HCT116 (cell line): ENCODE measurements around the gene ADIG. TPM values are rescaled to one million over a fixed set of nuclear protein-coding genes. Genes with fewer than 3 reads are reported as not detected.

Experiments
- ATAC-seq: fragments of 200-7000 bp; cut with Tn5 transposase; 2 replicates; pipeline ENCODE4 v1.9.1; 2020; ENCODE audit warnings: mild to moderate bottlenecking, moderate library complexity
- BruUV-seq: library from RNA; stranded (reverse); fragments of 400-500 nt; replicated peaks from 2 replicates; lab custom pipeline; 2021; lab: Mats Ljungman, UMichigan
- CTCF ChIA-PET: fragments of 300-600 bp; sonication (Branson Sonifier 250); formaldehyde crosslinking; loops from one replicate; lab custom pipeline; 2021; ENCODE audit warnings: antibody characterized with exemption; lab: Charles Lee
- POLR2A ChIA-PET: fragments of 300-600, 350-600 bp; sonication (Branson Sonifier 250); formaldehyde crosslinking; loops from one replicate; lab custom pipeline; 2021; ENCODE audit warnings: antibody characterized with exemption; lab: Charles Lee
- RAD21 ChIA-PET, 2 experiments: fragments of 300-600 bp; sonication (Branson Sonifier 250); formaldehyde crosslinking; loops; one replicate each; lab custom pipeline; 2023; ENCODE audit warnings: low total read pairs in 2 of 2; ENCODE audit not compliant: uncharacterized antibody in 2 of 2, unreplicated experiment in 2 of 2, low non-redundant PET in 1 of 2; lab: Charles Lee
- DNase-seq: peaks from one replicate; pipeline ENCODE4 v3.0.0-alpha.2; 2010; ENCODE audit warnings: low read depth, low spot score
- H2AFZ ChIP-seq: fragments of 200-600 bp; shearing (Covaris generic), sonication (generic); 2 replicates; pipeline ENCODE4 v1.6.1; 2017; ENCODE audit warnings: low read depth, mixed run types, mixed read lengths, antibody characterized with exemption, low read length; ENCODE audit not compliant: poor library complexity, severe bottlenecking
- H3K27ac ChIP-seq: 2 replicates; pipeline ENCODE4 v1.5.1; 2012; ENCODE audit warnings: low read depth, low read length
- H3K27me3 ChIP-seq: fragments of 200-600 bp; sonication (generic); 2 replicates; pipeline ENCODE4 v1.6.1; 2016; ENCODE audit warnings: mixed run types, low read length, mixed read lengths; ENCODE audit not compliant: insufficient read depth
- H3K36me3 ChIP-seq, 2 experiments: fragments of 200-500 bp in 1 of 2; fragments of 200-600 bp in 1 of 2; sonication (Bioruptor generic) in 1 of 2; sonication (generic) in 1 of 2; 2 replicates each; pipeline versions ENCODE4 v1.5.1 to v1.6.1; 2014 to 2016; ENCODE audit warnings: low read length in 2 of 2, inconsistent platforms in 1 of 2, mixed read lengths in 1 of 2, mixed run types in 1 of 2; ENCODE audit not compliant: insufficient read depth in 2 of 2, control insufficient read depth in 1 of 2
- H3K4me1 ChIP-seq, 2 experiments: fragments of 200-600 bp in 1 of 2; sonication (generic) in 1 of 2; 2 replicates each; pipeline versions ENCODE4 v1.5.1 to v1.6.1; 2012 to 2017; ENCODE audit warnings: low read length in 2 of 2, inconsistent platforms in 1 of 2, mild to moderate bottlenecking in 1 of 2, mixed read lengths in 1 of 2, mixed run types in 1 of 2, moderate library complexity in 1 of 2; ENCODE audit not compliant: insufficient read depth in 2 of 2, control insufficient read depth in 1 of 2
- H3K4me2 ChIP-seq: fragments of 200-600 bp; sonication (generic); 2 replicates; pipeline ENCODE4 v1.6.1; 2017; ENCODE audit warnings: mixed run types, low read length, mixed read lengths
- H3K4me3 ChIP-seq, 2 experiments: fragments of 200-600 bp in 1 of 2; sonication (generic) in 1 of 2; replicated peaks in 1 of 2; 2 replicates each; pipeline ENCODE4 v1.5.1; 2011 to 2016; ENCODE audit warnings: low read length in 2 of 2, control low read depth in 1 of 2, low read depth in 1 of 2, mild to moderate bottlenecking in 1 of 2, mixed read lengths in 1 of 2, mixed run types in 1 of 2
- H3K79me2 ChIP-seq: fragments of 200-600 bp; sonication (generic); 2 replicates; pipeline ENCODE4 v1.6.1; 2017; ENCODE audit warnings: mild to moderate bottlenecking, mixed run types, low read length, moderate library complexity, mixed read lengths; ENCODE audit not compliant: insufficient read depth
- H3K9ac ChIP-seq: fragments of 200-600 bp; sonication (generic); 2 replicates; pipeline ENCODE4 v1.6.1; 2016; ENCODE audit warnings: low read length, mixed read lengths
- H3K9me2 ChIP-seq: fragments of 200-600 bp; sonication (generic), shearing (Covaris generic); 2 replicates; pipeline ENCODE4 v1.6.1; 2017; ENCODE audit warnings: mixed run types, mild to moderate bottlenecking, moderate library complexity; ENCODE audit not compliant: insufficient read depth
- H3K9me3 ChIP-seq, 2 experiments: fragments of 200-500 bp in 1 of 2; fragments of 200-600 bp in 1 of 2; sonication (Bioruptor generic) in 1 of 2; sonication (generic) in 1 of 2; 2 replicates each; pipeline ENCODE4 v1.6.1; 2014 to 2017; ENCODE audit warnings: low read length in 2 of 2, mixed read lengths in 2 of 2, inconsistent platforms in 1 of 2, low read depth in 1 of 2, mild to moderate bottlenecking in 1 of 2, mixed run types in 1 of 2, moderate library complexity in 1 of 2; ENCODE audit not compliant: control insufficient read depth in 1 of 2, insufficient read depth in 1 of 2
- H4K20me1 ChIP-seq: fragments of 200-600 bp; sonication (generic), shearing (Covaris generic); 2 replicates; pipeline ENCODE4 v1.6.1; 2017; ENCODE audit warnings: mixed run types, mild to moderate bottlenecking, moderate library complexity; ENCODE audit not compliant: insufficient read depth
- EZH2phosphoT487 ChIP-seq: fragments of 200-600 bp; IDR thresholded peaks from 2 replicates; pipeline ENCODE4 v1.6.1; 2018; ENCODE audit warnings: antibody characterized with exemption, borderline replicate concordance
- FOSL1 ChIP-seq: IDR thresholded peaks from 2 replicates; pipeline ENCODE4 v1.6.1; 2012; ENCODE audit warnings: low read depth
- POLR2AphosphoS5 ChIP-seq: IDR thresholded peaks from 2 replicates; pipeline ENCODE4 v1.6.1; 2011; ENCODE audit warnings: mild to moderate bottlenecking, low read depth, low read length, moderate library complexity
- ZFX ChIP-seq: fragments of 450-650 bp; IDR thresholded peaks from 2 replicates; pipeline ENCODE4 v1.6.1; 2017
- ZNF274 ChIP-seq: fragments of 200-500 bp; sonication (Bioruptor generic); IDR thresholded peaks from 2 replicates; pipeline ENCODE4 v1.6.1; 2014; ENCODE audit warnings: mild to moderate bottlenecking, low read depth, low read length, inconsistent platforms
- intact Hi-C: fragments of 100-400 bp; cut with micrococcal nuclease; formaldehyde crosslinking; loops from 2 replicates; pipeline ENCODE4 v1.10.0; 2022
- total RNA-seq: library from RNA; stranded (reverse); gene quantifications from one replicate; pipeline ENCODE4 v1.2.1, GENCODE V29; 2021; ENCODE audit not compliant: unreplicated experiment
- TF ChIP-seq, protein P1 (sequence below), 3 experiments: fragments of 200-600 bp in 1 of 3; sonication (generic) in 1 of 3; IDR thresholded peaks in 2 of 3; conservative IDR thresholded peaks in 1 of 3; 2 replicates each; pipeline ENCODE4 v1.5.1; 2012 to 2017; ENCODE audit warnings: low read depth in 2 of 3, low read length in 2 of 3, antibody characterized with exemption in 1 of 3, borderline replicate concordance in 1 of 3, control low read depth in 1 of 3, mild to moderate bottlenecking in 1 of 3, mixed read lengths in 1 of 3, mixed run types in 1 of 3, moderate library complexity in 1 of 3; ENCODE audit not compliant: insufficient read depth in 1 of 3
- TF ChIP-seq, protein P2 (sequence below): IDR thresholded peaks from 2 replicates; pipeline ENCODE4 v1.6.1; 2011; ENCODE audit warnings: mild to moderate bottlenecking, low read length, moderate library complexity; ENCODE audit not compliant: insufficient replicate concordance; ENCODE audit errors: extremely low read depth

Gene ADIG
- total RNA-seq, 1 experiment from 2014 or later = not detected

DNA sequence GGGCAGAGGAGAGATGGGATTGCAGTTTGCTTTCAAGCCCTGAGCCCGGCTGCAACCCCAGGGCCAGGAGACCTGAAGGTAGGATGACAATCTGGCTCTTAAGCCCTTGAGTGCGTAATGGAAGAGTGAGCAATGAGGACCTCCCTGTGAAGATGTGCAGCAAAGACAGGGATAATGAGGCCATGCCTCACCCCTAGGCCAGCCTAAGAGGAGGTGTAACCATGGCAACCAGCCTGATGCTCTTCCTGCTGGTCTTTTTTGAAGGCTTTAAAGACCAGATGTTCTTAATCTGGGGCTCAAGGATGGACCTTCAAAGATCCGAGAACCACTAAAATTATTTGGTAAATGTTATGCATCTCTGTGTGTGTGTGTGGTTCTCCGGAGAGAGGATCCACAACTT is 28.8 kb downstream of the ADIG start:
- Histone ChIP-seq H3K4me2 (no peak overlapping the region), H4K20me1 (no peaks in the 10 kb centered on the region; the same call in 1 of the 2 replicates), H3K27me3 (no peaks in the 10 kb centered on the region), H2AFZ (no peak overlapping the region), H3K9ac (no peak overlapping the region), H3K36me3 (no peaks in the 10 kb centered on the region), H3K9me3 (no peaks in the 10 kb centered on the region), H3K27ac (no peak overlapping the region), H3K4me1 (no peaks in the 10 kb centered on the region), H3K9me2 (no peaks in the 10 kb centered on the region), H3K4me3 (no peak overlapping the region), H3K79me2 (no peaks in the 10 kb centered on the region)
- no peak for ATAC-seq
- RAD21 ChIA-PET = no interaction called here
- BruUV-seq = no TSS peak
- CTCF ChIA-PET = no interaction called here
- intact Hi-C loops = no loop called here
- no peak for DNase-seq
- TF ChIP-seq EZH2phosphoT487 (no peak), POLR2AphosphoS5 (no peak), ZNF274 (no peak), ZFX (no peak)
- TF ChIP-seq, protein P1, sequence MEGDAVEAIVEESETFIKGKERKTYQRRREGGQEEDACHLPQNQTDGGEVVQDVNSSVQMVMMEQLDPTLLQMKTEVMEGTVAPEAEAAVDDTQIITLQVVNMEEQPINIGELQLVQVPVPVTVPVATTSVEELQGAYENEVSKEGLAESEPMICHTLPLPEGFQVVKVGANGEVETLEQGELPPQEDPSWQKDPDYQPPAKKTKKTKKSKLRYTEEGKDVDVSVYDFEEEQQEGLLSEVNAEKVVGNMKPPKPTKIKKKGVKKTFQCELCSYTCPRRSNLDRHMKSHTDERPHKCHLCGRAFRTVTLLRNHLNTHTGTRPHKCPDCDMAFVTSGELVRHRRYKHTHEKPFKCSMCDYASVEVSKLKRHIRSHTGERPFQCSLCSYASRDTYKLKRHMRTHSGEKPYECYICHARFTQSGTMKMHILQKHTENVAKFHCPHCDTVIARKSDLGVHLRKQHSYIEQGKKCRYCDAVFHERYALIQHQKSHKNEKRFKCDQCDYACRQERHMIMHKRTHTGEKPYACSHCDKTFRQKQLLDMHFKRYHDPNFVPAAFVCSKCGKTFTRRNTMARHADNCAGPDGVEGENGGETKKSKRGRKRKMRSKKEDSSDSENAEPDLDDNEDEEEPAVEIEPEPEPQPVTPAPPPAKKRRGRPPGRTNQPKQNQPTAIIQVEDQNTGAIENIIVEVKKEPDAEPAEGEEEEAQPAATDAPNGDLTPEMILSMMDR (IDR thresholded peaks at IDR 0.05 in 2 of 3, conservative IDR thresholded peaks at IDR 0.05 in 1 of 3; ENCODE audit: borderline replicate concordance in 1 of 3, insufficient read depth in 1 of 3, low read depth in 2 of 3, low read length in 2 of 3) = no peak
- POLR2A ChIA-PET = no interaction called here

DNA sequence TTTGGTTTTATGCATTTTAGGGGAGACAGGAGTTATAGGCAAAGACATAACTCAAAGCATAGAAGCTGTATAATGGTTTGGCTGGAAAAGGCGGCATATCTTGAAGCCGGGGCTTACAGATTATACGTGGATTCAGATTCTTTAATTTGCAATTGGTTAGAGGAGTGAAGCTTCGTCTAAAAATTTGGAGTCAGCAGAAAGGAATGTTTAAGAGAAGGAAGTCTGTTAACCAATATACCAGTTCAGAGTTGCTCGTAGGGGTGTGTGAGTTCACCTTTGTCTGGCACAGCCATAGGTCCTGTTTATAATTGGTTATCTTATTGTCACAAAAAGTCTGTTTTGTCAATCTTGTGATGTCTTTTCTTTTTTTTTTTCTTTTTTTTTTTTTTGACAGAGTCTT is 29.5 kb downstream of the ADIG start:
- Histone ChIP-seq H2AFZ (no peak overlapping the region), H3K9me3 (no peaks in the 10 kb centered on the region), H3K4me3 (no peak overlapping the region), H3K27ac (no peak overlapping the region), H3K9ac (no peak overlapping the region), H3K27me3 (no peaks in the 10 kb centered on the region), H3K79me2 (no peaks in the 10 kb centered on the region), H3K4me2 (no peak overlapping the region), H3K36me3 (no peaks in the 10 kb centered on the region), H3K9me2 (no peaks in the 10 kb centered on the region), H4K20me1 (no peaks in the 10 kb centered on the region; the same call in 1 of the 2 replicates), H3K4me1 (no peaks in the 10 kb centered on the region)
- CTCF ChIA-PET = no interaction called here
- intact Hi-C loops = no loop called here
- ATAC-seq (no peak), DNase-seq (no peak)
- TF ChIP-seq FOSL1 = no peak
- TF ChIP-seq, protein P2, sequence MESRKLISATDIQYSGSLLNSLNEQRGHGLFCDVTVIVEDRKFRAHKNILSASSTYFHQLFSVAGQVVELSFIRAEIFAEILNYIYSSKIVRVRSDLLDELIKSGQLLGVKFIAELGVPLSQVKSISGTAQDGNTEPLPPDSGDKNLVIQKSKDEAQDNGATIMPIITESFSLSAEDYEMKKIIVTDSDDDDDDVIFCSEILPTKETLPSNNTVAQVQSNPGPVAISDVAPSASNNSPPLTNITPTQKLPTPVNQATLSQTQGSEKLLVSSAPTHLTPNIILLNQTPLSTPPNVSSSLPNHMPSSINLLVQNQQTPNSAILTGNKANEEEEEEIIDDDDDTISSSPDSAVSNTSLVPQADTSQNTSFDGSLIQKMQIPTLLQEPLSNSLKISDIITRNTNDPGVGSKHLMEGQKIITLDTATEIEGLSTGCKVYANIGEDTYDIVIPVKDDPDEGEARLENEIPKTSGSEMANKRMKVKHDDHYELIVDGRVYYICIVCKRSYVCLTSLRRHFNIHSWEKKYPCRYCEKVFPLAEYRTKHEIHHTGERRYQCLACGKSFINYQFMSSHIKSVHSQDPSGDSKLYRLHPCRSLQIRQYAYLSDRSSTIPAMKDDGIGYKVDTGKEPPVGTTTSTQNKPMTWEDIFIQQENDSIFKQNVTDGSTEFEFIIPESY = no peak
- POLR2A ChIA-PET = no interaction called here
- no TSS peak for BruUV-seq
- RAD21 ChIA-PET = no interaction called here
